GM11168 (cell line): ENCODE data around the gene POLR1B.
"Not testable (repeated sequence)": the region's sequence is repeated elsewhere in the genome, so short reads cannot be mapped to it uniquely, and the experiment has no call there.

Experiments
- in situ Hi-C: fragments of 300-500 bp; cut with MboI; formaldehyde crosslinking; loops from one replicate; pipeline ENCODE4 v1.12.0; 2022; ENCODE audit warnings: low sequenced_read_pairs; ENCODE audit not compliant: unreplicated experiment

Gene POLR1B

GRCh38 chr2:112593736-112594135 is 51.5 kb downstream of the POLR1B start:
- in situ Hi-C loops: loop anchor here (10.0 kb wide), 1 partner anchor 131 kb away; the partner anchor contains the start of gene NT5DC4

GRCh38 chr2:112597537-112598322 is 55.5 kb downstream of the POLR1B start:
- in situ Hi-C loops: loop anchor here (10.0 kb wide), 1 partner anchor 127 kb away; the partner anchor contains the start of gene NT5DC4

- in situ Hi-C loops: loop anchor here (10.0 kb wide), 1 partner anchor 354 kb away; no protein-coding TSS in a partner anchor
Measured at GRCh38 chr2:112600634-112601033, 58.4 kb downstream of the POLR1B start.

GRCh38 chr2:112601754-112602153 is 59.5 kb downstream of the POLR1B start:
- in situ Hi-C loops: loop anchor here (10.0 kb wide), 1 partner anchor 353 kb away; no protein-coding TSS in a partner anchor

GRCh38 chr2:112602917-112603316 is 60.7 kb downstream of the POLR1B start:
- in situ Hi-C loops: loop anchor here (10.0 kb wide), 1 partner anchor 352 kb away; no protein-coding TSS in a partner anchor

- in situ Hi-C loops: loop anchor here (10.0 kb wide), 1 partner anchor 351 kb away; no protein-coding TSS in a partner anchor
Measured at GRCh38 chr2:112603731-112604130, 61.5 kb downstream of the POLR1B start.

- in situ Hi-C loops: loop anchor here (10.0 kb wide), 1 partner anchor 350 kb away; no protein-coding TSS in a partner anchor
Measured at GRCh38 chr2:112604952-112605351, 62.7 kb downstream of the POLR1B start.

- in situ Hi-C loops: loop anchor here (10.0 kb wide), 1 partner anchor 349 kb away; no protein-coding TSS in a partner anchor
Measured at GRCh38 chr2:112605926-112606325, 63.7 kb downstream of the POLR1B start.

GRCh38 chr2:112606547-112606946 is 64.3 kb downstream of the POLR1B start:
- in situ Hi-C loops: loop anchor here (10.0 kb wide), 1 partner anchor 348 kb away; no protein-coding TSS in a partner anchor

- in situ Hi-C loops: loop anchor here (10.0 kb wide), 1 partner anchor 347 kb away; no protein-coding TSS in a partner anchor
Measured at GRCh38 chr2:112607680-112608438, 65.6 kb downstream of the POLR1B start.

GRCh38 chr2:112609320-112609719 is 67.1 kb downstream of the POLR1B start:
- in situ Hi-C loops: loop anchor here (10.0 kb wide), 1 partner anchor 345 kb away; no protein-coding TSS in a partner anchor

- in situ Hi-C loops: not testable (repeated sequence)
Measured at GRCh38 chr2:112612283-112612682, 70.0 kb downstream of the POLR1B start.

- in situ Hi-C loops: no loop called here
Measured at GRCh38 chr2:112614201-112614840, 72.1 kb downstream of the POLR1B start.

- in situ Hi-C loops: no loop called here
Measured at GRCh38 chr2:112615051-112615450, 72.8 kb downstream of the POLR1B start.

- in situ Hi-C loops: not testable (repeated sequence)
Measured at GRCh38 chr2:112615798-112616197, 73.5 kb downstream of the POLR1B start.

GRCh38 chr2:112618383-112618782 is 76.1 kb downstream of the POLR1B start:
- in situ Hi-C loops: no loop called here

GRCh38 chr2:112621790-112622527 is 79.7 kb downstream of the POLR1B start:
- in situ Hi-C loops: loop anchor here (10.0 kb wide), 1 partner anchor 103 kb away; the partner anchor contains the start of gene NT5DC4

- in situ Hi-C loops: loop anchor here (10.0 kb wide), 1 partner anchor 102 kb away; the partner anchor contains the start of gene NT5DC4
Measured at GRCh38 chr2:112622528-112622849, 80.2 kb downstream of the POLR1B start.
